Activated CD4-positive, alpha-beta T cell treated with anti-CD3 and anti-CD28 coated beads, Interleukin-2, amount 10 ng/mL, durations not matched to agents 7 days and 5 days (primary cell): ENCODE measurements around the gene PBX1. TPM values are rescaled to one million over a fixed set of nuclear protein-coding genes. Genes with fewer than 3 reads are reported as not detected.

Experiments used
- CTCF ChIA-PET: fragments of 350-600 bp; sonication (Branson Sonifier 250); formaldehyde crosslinking; loops from one replicate; lab custom pipeline; 2021; ENCODE audit warnings: antibody characterized with exemption; lab: Charles Lee
- POLR2A ChIA-PET: fragments of 350-600 bp; sonication (Branson Sonifier 250); formaldehyde crosslinking; loops from one replicate; lab custom pipeline; 2021; ENCODE audit warnings: antibody characterized with exemption; lab: Charles Lee
- DNase-seq: peaks from one replicate; pipeline ENCODE4 v3.0.0-alpha.2; 2020
- H3K27ac Mint-ChIP-seq: one replicate; pipeline ENCODE4 v1.8.0; 2021; ENCODE audit warnings: mild to moderate bottlenecking, moderate library complexity, mixed read lengths
- H3K27me3 Mint-ChIP-seq: one replicate; pipeline ENCODE4 v1.8.0; 2021; ENCODE audit warnings: mixed read lengths
- H3K36me3 Mint-ChIP-seq: one replicate; pipeline ENCODE4 v1.8.0; 2021; ENCODE audit warnings: low read depth, mixed read lengths
- H3K4me1 Mint-ChIP-seq: one replicate; pipeline ENCODE4 v1.8.0; 2021; ENCODE audit warnings: mixed read lengths
- H3K4me3 Mint-ChIP-seq: one replicate; pipeline ENCODE4 v1.8.0; 2021; ENCODE audit warnings: mild to moderate bottlenecking, moderate library complexity, mixed read lengths
- H3K9me3 Mint-ChIP-seq: one replicate; pipeline ENCODE4 v1.8.0; 2021; ENCODE audit warnings: mixed read lengths
- total RNA-seq, 2 experiments: library from RNA; stranded (reverse); gene quantifications; one replicate each; pipeline ENCODE4 v1.2.3, GENCODE V29; 2021

The PBX1 gene
- total RNA-seq, 2 experiments from 2014 or later = 0.12 to 0.15 TPM

DNA sequence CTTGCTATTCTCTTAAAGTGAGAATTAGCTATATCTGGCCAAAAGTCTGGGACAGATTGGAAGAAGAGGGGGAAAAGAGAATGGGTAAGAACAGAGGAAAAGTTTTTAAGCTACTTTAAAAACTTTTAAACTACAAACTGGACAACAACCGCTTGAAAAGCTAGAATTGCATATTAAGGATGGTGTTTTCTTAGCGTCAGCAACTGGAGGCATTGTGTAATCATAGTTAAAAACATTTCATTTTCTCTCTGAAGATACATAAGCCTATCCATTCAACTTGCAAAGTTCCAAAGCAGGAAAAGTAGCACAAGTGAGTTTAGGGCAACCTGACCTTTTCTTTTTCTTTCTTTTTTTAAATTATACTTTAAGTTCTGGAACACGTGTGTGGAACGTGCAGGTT, 10.9 kb downstream of the PBX1 start:
- no peaks in the 10 kb centered on the region for H3K36me3 Mint-ChIP-seq
- CTCF ChIA-PET = no interaction called here
- H3K27me3 Mint-ChIP-seq = no peaks in the 10 kb centered on the region
- no peak for DNase-seq
- H3K9me3 Mint-ChIP-seq = no peaks in the 10 kb centered on the region
- H3K4me3 Mint-ChIP-seq = no peak overlapping the region
- no peaks in the 10 kb centered on the region for H3K4me1 Mint-ChIP-seq
- POLR2A ChIA-PET = no interaction called here
- H3K27ac Mint-ChIP-seq = no peak overlapping the region

DNA sequence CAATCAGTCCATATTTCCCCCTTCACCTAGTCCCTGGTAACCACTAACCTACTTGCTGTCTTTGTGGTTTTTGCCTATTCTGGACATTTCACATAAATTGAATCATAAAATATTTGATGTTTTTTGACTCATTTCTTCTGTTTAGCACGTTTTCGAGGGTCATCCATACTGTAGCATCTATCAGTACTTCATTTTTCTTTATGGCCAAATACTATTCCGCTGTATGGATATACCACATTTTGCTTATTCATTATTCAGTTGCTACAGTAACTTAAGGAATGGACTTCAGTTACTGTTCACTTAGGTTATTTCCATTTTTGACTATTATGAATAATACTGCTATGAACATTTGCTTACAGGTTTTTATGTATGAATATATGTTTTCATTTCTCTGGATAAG, 12.3 kb downstream of the PBX1 start:
- Mint-ChIP-seq H3K27me3 (no peaks in the 10 kb centered on the region), H3K4me1 (no peaks in the 10 kb centered on the region), H3K9me3 (no peaks in the 10 kb centered on the region), H3K36me3 (no peaks in the 10 kb centered on the region), H3K4me3 (no peak overlapping the region), H3K27ac (no peak overlapping the region)
- DNase-seq = no peak
- CTCF ChIA-PET = interaction anchor here (0.6 kb wide), 1 partner anchor 501 kb away, joined by 4 read pairs; no protein-coding TSS in a partner anchor
- POLR2A ChIA-PET = no interaction called here

GRCh38 chr1:164575356-164575886, 16.4 kb downstream of the PBX1 start:
- H3K27me3 Mint-ChIP-seq = no peaks in the 10 kb centered on the region
- no peaks in the 10 kb centered on the region for H3K9me3 Mint-ChIP-seq
- POLR2A ChIA-PET = no interaction called here
- no peaks in the 10 kb centered on the region for H3K4me1 Mint-ChIP-seq
- DNase-seq = no peak
- no peak overlapping the region for H3K4me3 Mint-ChIP-seq
- CTCF ChIA-PET = no interaction called here
- no peak overlapping the region for H3K27ac Mint-ChIP-seq
- no peaks in the 10 kb centered on the region for H3K36me3 Mint-ChIP-seq

GRCh38 chr1:164576291-164577271, 17.6 kb downstream of the PBX1 start:
- ChIA-PET CTCF (no interaction called here), POLR2A (no interaction called here)
- H3K27ac Mint-ChIP-seq = no peak overlapping the region
- no peak overlapping the region for H3K4me3 Mint-ChIP-seq
- H3K27me3 Mint-ChIP-seq = no peaks in the 10 kb centered on the region
- DNase-seq = no peak
- no peaks in the 10 kb centered on the region for H3K9me3 Mint-ChIP-seq
- no peaks in the 10 kb centered on the region for H3K4me1 Mint-ChIP-seq
- no peaks in the 10 kb centered on the region for H3K36me3 Mint-ChIP-seq

DNA sequence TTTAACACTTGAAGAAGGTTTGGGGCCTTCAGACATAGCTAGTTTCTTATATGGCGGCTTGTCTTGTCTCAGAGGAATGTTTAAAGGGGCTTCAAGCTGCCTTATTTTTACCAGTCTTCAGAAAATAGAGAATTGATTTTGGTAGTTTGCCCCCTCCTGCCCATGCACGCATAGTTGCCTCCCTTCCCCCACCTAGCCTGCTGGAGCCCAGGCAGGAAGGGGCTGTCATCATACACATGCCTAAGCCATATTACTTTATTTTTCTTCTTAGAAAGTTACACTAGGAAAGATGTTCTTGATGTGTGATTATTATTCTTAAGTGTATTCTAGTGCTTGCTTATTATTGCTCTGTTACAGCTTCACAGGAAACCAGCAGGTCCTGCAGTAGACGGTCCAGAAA, 18.3 kb downstream of the PBX1 start:
- no peaks in the 10 kb centered on the region for H3K27me3 Mint-ChIP-seq
- no peak overlapping the region for H3K4me3 Mint-ChIP-seq
- H3K4me1 Mint-ChIP-seq = no peaks in the 10 kb centered on the region
- CTCF ChIA-PET = no interaction called here
- DNase-seq = no peak
- POLR2A ChIA-PET = no interaction called here
- no peaks in the 10 kb centered on the region for H3K36me3 Mint-ChIP-seq
- H3K27ac Mint-ChIP-seq = no peak overlapping the region
- no peaks in the 10 kb centered on the region for H3K9me3 Mint-ChIP-seq

GRCh38 chr1:164578479-164579200, 19.7 kb downstream of the PBX1 start:
- DNase-seq = no peak
- CTCF ChIA-PET = interaction anchor here (0.7 kb wide), 1 partner anchor 43 kb away, joined by 3 read pairs; no protein-coding TSS in a partner anchor
- Mint-ChIP-seq H3K4me1 (no peaks in the 10 kb centered on the region), H3K9me3 (no peaks in the 10 kb centered on the region), H3K4me3 (no peak overlapping the region), H3K27me3 (no peaks in the 10 kb centered on the region), H3K36me3 (no peaks in the 10 kb centered on the region), H3K27ac (no peak overlapping the region)
- POLR2A ChIA-PET = no interaction called here

DNA sequence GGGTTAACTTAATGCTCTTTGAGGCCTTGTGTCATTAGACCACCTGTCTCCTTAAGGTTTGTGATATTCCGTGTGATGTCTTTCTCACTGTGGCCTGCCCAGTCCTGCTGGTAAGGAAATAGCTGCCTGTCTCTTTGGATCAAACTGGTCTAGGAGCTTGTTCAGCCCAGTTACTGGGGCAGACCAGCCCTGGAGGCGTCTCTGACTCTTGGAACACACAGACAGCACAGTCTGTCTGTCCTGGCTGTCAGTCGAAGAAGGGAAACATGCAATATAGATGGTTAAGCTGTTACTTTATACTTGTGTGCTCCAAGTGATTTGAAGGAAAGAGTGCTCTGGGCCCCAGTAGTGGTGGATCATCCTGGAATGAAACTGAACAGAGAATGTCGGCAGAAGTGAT, 20.4 kb downstream of the PBX1 start:
- H3K27ac Mint-ChIP-seq = no peak overlapping the region

GRCh38 chr1:164581762-164582161, 22.8 kb downstream of the PBX1 start:
- H3K4me3 Mint-ChIP-seq = no peak overlapping the region
- ChIA-PET CTCF (no interaction called here), POLR2A (no interaction called here)
- H3K27me3 Mint-ChIP-seq = no peaks in the 10 kb centered on the region
- DNase-seq = no peak
- no peaks in the 10 kb centered on the region for H3K9me3 Mint-ChIP-seq
- H3K36me3 Mint-ChIP-seq = no peaks in the 10 kb centered on the region
- H3K4me1 Mint-ChIP-seq = no peaks in the 10 kb centered on the region
- no peak overlapping the region for H3K27ac Mint-ChIP-seq

More for the DNA sequence above, 20.4 kb downstream of the PBX1 start:
- POLR2A ChIA-PET = no interaction called here
- Mint-ChIP-seq H3K36me3 (no peaks in the 10 kb centered on the region), H3K4me1 (no peaks in the 10 kb centered on the region), H3K27me3 (no peaks in the 10 kb centered on the region), H3K4me3 (no peak overlapping the region), H3K9me3 (no peaks in the 10 kb centered on the region)
- CTCF ChIA-PET = no interaction called here
- DNase-seq = no peak

GRCh38 chr1:164583196-164583595, 24.2 kb downstream of the PBX1 start:
- CTCF ChIA-PET = no interaction called here
- no peak overlapping the region for H3K27ac Mint-ChIP-seq
- POLR2A ChIA-PET = no interaction called here
- H3K9me3 Mint-ChIP-seq = no peaks in the 10 kb centered on the region
- no peaks in the 10 kb centered on the region for H3K27me3 Mint-ChIP-seq
- H3K4me1 Mint-ChIP-seq = no peaks in the 10 kb centered on the region
- no peak for DNase-seq
- H3K4me3 Mint-ChIP-seq = no peak overlapping the region
- H3K36me3 Mint-ChIP-seq = no peaks in the 10 kb centered on the region

DNA sequence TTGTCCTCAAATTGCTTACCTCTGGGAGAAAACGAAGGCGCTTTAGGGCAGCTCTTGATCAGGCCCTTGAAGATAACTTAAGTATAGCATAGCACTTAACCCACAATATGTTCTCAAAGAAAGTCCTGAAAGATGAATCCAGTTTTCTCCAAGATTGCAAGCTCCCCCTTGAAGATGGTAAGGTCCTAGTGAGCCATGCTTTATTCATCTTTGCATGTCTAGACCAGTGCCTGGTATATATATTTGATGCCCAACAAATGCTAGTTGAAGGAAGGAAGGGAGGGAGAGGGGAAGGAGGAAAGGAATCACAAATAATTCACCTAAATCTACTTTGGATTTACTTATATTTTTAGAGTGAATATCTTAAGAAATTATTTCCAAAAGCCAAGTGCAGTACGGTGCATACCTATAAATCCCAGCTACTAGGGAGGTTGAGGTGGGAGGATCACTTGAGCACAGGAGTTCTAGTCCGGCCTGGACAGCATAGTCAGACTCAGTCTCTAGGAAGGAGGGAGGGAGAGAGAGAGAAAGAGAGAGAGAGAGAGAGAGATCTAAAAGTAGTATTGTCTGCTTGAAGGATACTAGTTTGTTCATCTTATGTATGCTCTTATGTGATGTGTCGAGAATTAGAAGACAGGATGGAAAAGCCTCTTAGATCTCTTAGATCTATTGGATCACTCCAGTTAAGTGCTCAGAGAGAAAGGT, 25.0 kb downstream of the PBX1 start:
- POLR2A ChIA-PET = no interaction called here
- CTCF ChIA-PET = no interaction called here

DNA sequence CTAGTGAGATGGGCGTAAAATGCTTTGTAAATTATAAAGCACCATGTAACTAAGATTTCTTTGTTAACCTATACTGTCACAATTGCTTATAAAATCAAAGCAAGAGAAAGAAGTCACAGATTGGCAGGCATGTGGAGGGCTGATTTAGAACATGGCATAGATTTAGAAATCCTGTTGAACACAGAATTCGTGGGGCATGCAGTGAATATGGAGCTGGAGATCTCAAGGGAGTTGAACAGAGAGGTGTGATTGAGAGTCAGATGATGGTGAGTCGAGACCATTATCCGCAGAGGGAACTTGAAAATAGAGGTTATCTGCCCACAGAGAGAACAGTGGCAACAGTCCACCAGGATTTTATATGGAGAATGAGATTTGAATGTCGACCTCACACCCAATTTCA, 27.6 kb downstream of the PBX1 start:
- DNase-seq = no peak
- CTCF ChIA-PET = no interaction called here
- POLR2A ChIA-PET = no interaction called here
- no peaks in the 10 kb centered on the region for H3K4me1 Mint-ChIP-seq
- no peaks in the 10 kb centered on the region for H3K36me3 Mint-ChIP-seq
- H3K27ac Mint-ChIP-seq = no peak overlapping the region
- no peak overlapping the region for H3K4me3 Mint-ChIP-seq
- peaks cover 1% of the 10 kb centered on the region for H3K27me3 Mint-ChIP-seq
- no peaks in the 10 kb centered on the region for H3K9me3 Mint-ChIP-seq

More for the DNA sequence above, 25.0 kb downstream of the PBX1 start:
- peaks cover 1% of the 10 kb centered on the region for H3K27me3 Mint-ChIP-seq
- H3K4me3 Mint-ChIP-seq = no peak overlapping the region
- H3K27ac Mint-ChIP-seq = no peak overlapping the region
- H3K9me3 Mint-ChIP-seq = no peaks in the 10 kb centered on the region
- no peaks in the 10 kb centered on the region for H3K4me1 Mint-ChIP-seq
- no peak for DNase-seq
- no peaks in the 10 kb centered on the region for H3K36me3 Mint-ChIP-seq

DNA sequence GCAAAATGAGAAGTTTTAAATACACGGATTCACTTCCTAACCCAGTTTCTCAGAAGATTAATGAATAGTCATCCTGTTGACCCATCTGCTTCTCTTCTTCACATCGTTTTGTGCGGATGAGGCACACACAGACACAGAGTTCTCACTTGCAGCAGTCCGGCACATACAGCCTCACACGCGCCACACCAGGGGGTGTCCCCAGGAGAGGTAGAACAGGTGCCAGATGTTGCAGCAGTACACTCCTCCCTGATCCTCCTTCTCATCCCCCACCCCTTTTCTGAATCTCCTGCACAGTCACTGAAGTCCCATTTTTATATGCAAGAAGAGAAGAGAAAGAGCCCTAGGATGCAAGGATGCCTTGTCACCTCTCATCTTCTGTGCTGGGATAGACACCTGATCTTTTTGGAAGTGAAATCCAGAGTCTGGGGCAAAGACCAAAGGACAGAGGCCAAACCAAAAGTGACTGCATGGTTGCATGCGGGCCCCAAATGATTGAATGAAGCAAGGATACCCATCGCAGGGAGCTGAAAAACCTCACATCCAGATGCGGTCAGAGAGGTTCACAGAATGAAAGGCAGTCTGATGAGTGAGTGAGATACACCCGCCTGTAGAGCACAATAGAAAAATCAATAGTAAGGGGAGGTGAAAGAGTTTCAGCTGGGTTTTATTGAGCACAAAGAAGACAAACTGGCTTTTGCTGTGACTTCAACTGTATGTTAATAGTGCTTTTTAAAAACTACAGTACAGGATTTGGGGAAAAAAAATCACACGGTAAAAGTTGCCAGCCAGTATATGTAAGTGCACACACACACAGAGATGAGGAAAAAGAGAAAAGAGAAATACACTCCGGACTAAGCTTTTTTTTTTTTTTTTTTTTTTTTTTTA, 28.9 kb downstream of the PBX1 start:
- Mint-ChIP-seq H3K4me3 (no peak overlapping the region), H3K9me3 (no peaks in the 10 kb centered on the region), H3K4me1 (no peaks in the 10 kb centered on the region), H3K36me3 (no peaks in the 10 kb centered on the region), H3K27ac (no peak overlapping the region), H3K27me3 (peaks cover 1% of the 10 kb centered on the region)
- CTCF ChIA-PET = no interaction called here
- no peak for DNase-seq
- POLR2A ChIA-PET = no interaction called here
